HG03159 (cell line): ENCODE measurements around the gene DAB1.
"Not testable (repeated sequence)": the region's sequence is repeated elsewhere in the genome, so short reads cannot be mapped to it uniquely, and the experiment has no call there.

Source experiments
- ATAC-seq: cut with Tn5 transposase; IDR thresholded peaks from one replicate; pipeline ENCODE4 v1.9.1; 2021; ENCODE audit warnings: mild to moderate bottlenecking, moderate library complexity; ENCODE audit not compliant: unreplicated experiment

Gene DAB1

GRCh38 chr1:57362480-57362879, 61.4 kb downstream of the DAB1 start:
- no peak for ATAC-seq

- no peak for ATAC-seq
Measured at GRCh38 chr1:57361516-57361915, 62.3 kb downstream of the DAB1 start.

- ATAC-seq: no peak
Measured at GRCh38 chr1:57360846-57361407, 62.9 kb downstream of the DAB1 start.

- no peak for ATAC-seq
Measured at GRCh38 chr1:57357462-57357861, 66.4 kb downstream of the DAB1 start.

- ATAC-seq: no peak
Measured at GRCh38 chr1:57353654-57354053, 70.2 kb downstream of the DAB1 start.

- ATAC-seq: no peak
Measured at GRCh38 chr1:57350610-57351009, 73.2 kb downstream of the DAB1 start.

- no peak for ATAC-seq
Measured at GRCh38 chr1:57348921-57349320, 74.9 kb downstream of the DAB1 start.

GRCh38 chr1:57345916-57346315, 77.9 kb downstream of the DAB1 start:
- ATAC-seq: no peak

GRCh38 chr1:57344265-57344664, 79.6 kb downstream of the DAB1 start:
- no peak for ATAC-seq

GRCh38 chr1:57343298-57343915, 80.5 kb downstream of the DAB1 start:
- not testable (repeated sequence) for ATAC-seq

- no peak for ATAC-seq
Measured at GRCh38 chr1:57341721-57342120, 82.1 kb downstream of the DAB1 start.

- no peak for ATAC-seq
Measured at GRCh38 chr1:57340334-57341070, 83.4 kb downstream of the DAB1 start.

GRCh38 chr1:57337623-57338022, 86.2 kb downstream of the DAB1 start:
- ATAC-seq: no peak

- no peak for ATAC-seq
Measured at GRCh38 chr1:57336793-57337192, 87.1 kb downstream of the DAB1 start.

- no peak for ATAC-seq
Measured at GRCh38 chr1:57331620-57332019, 92.2 kb downstream of the DAB1 start.

GRCh38 chr1:57329937-57330336, 93.9 kb downstream of the DAB1 start:
- ATAC-seq: no peak

GRCh38 chr1:57329001-57329527, 94.8 kb downstream of the DAB1 start:
- ATAC-seq: no peak

- no peak for ATAC-seq
Measured at GRCh38 chr1:57327946-57328345, 95.9 kb downstream of the DAB1 start.

GRCh38 chr1:57327336-57327735, 96.5 kb downstream of the DAB1 start:
- no peak for ATAC-seq

GRCh38 chr1:57325536-57325935, 98.3 kb downstream of the DAB1 start:
- no peak for ATAC-seq

- no peak for ATAC-seq
Measured at GRCh38 chr1:57325117-57325516, 98.7 kb downstream of the DAB1 start.

- ATAC-seq: no peak
Measured at GRCh38 chr1:57324388-57324787, 99.5 kb downstream of the DAB1 start.
